Keratinocyte (primary cell): ENCODE measurements around the gene MIXL1. TPM values are rescaled to one million over a fixed set of nuclear protein-coding genes. Genes with fewer than 3 reads are reported as not detected.

Experiments used
- DNase-seq: peaks from one replicate; pipeline ENCODE4 v3.0.0-alpha.2; 2011; ENCODE audit warnings: low read depth, missing footprints, low spot score
- FAIRE-seq: peaks from 2 replicates; lab custom pipeline; 2011; peaks lifted over from hg19 to GRCh38; lab: Jason Lieb, UNC
- H2AFZ ChIP-seq: 2 replicates; pipeline ENCODE4 v1.6.0; 2012; ENCODE audit warnings: low read length, control low read depth, inconsistent platforms; ENCODE audit not compliant: control insufficient read depth
- H3K27ac ChIP-seq: 2 replicates; pipeline ENCODE4 v1.5.1; 2011; ENCODE audit warnings: low read length; ENCODE audit not compliant: control insufficient read depth, insufficient read depth
- H3K27me3 ChIP-seq: 3 replicates; pipeline ENCODE4 v1.6.0; 2011; ENCODE audit warnings: low read length; ENCODE audit not compliant: control insufficient read depth, insufficient read depth; ENCODE audit errors: extremely low read depth
- H3K36me3 ChIP-seq, 2 experiments: 2 replicates in 1 of 2; 3 replicates in 1 of 2; pipeline ENCODE4 v1.5.1; 2011; ENCODE audit warnings: low read length in 2 of 2, mild to moderate bottlenecking in 1 of 2; ENCODE audit not compliant: control insufficient read depth in 2 of 2, insufficient read depth in 2 of 2; ENCODE audit errors: extremely low read depth in 1 of 2
- H3K4me1 ChIP-seq: 3 replicates; pipeline ENCODE4 v1.5.1; 2011; ENCODE audit warnings: low read length; ENCODE audit not compliant: control insufficient read depth, insufficient read depth; ENCODE audit errors: extremely low read depth
- H3K4me2 ChIP-seq: 3 replicates; pipeline ENCODE4 v1.6.0; 2011; ENCODE audit warnings: low read depth, low read length; ENCODE audit not compliant: control insufficient read depth, insufficient read depth; ENCODE audit errors: extremely low read depth
- H3K4me3 ChIP-seq, 3 experiments: fragments of 200-600 bp in 1 of 3; sonication (generic) in 1 of 3; 2 replicates in 2 of 3; 3 replicates in 1 of 3; pipeline ENCODE4 v1.5.1; 2011 to 2016; ENCODE audit warnings: low read length in 3 of 3, mild to moderate bottlenecking in 3 of 3, control low read depth in 2 of 3, inconsistent platforms in 1 of 3, low read depth in 1 of 3, mixed read lengths in 1 of 3, mixed run types in 1 of 3, moderate library complexity in 1 of 3; ENCODE audit not compliant: control insufficient read depth in 2 of 3, insufficient read depth in 2 of 3; ENCODE audit errors: extremely low read depth in 1 of 3
- H3K79me2 ChIP-seq: 2 replicates; pipeline ENCODE4 v1.6.0; 2012; ENCODE audit warnings: low read length; ENCODE audit not compliant: control insufficient read depth, insufficient read depth
- H3K9ac ChIP-seq: 3 replicates; pipeline ENCODE4 v1.6.0; 2011; ENCODE audit warnings: low read length; ENCODE audit not compliant: control insufficient read depth, insufficient read depth; ENCODE audit errors: extremely low read depth
- H3K9me1 ChIP-seq: 3 replicates; pipeline ENCODE4 v1.6.0; 2011; ENCODE audit warnings: low read length; ENCODE audit not compliant: control insufficient read depth, insufficient read depth; ENCODE audit errors: extremely low read depth
- H3K9me3 ChIP-seq: 2 replicates; pipeline ENCODE4 v1.5.1; 2012; ENCODE audit warnings: low read depth, low read length; ENCODE audit not compliant: control insufficient read depth
- H4K20me1 ChIP-seq: 3 replicates; pipeline ENCODE4 v1.6.0; 2011; ENCODE audit warnings: low read length; ENCODE audit not compliant: control insufficient read depth, insufficient read depth; ENCODE audit errors: extremely low read depth
- CTCF ChIP-seq, 3 experiments: IDR thresholded peaks in 1 of 3; conservative IDR thresholded peaks in 1 of 3; optimal IDR thresholded peaks in 1 of 3; 2 replicates in 2 of 3; 3 replicates in 1 of 3; pipeline versions ENCODE3 to v1.5.1; 2011; ENCODE audit warnings: low read length in 3 of 3, mild to moderate bottlenecking in 3 of 3, moderate library complexity in 2 of 3, control low read depth in 1 of 3, inconsistent platforms in 1 of 3; ENCODE audit not compliant: insufficient read depth in 2 of 3; ENCODE audit errors: extremely low read depth in 1 of 3
- EZH2 ChIP-seq: IDR thresholded peaks from one replicate; pipeline ENCODE4 v1.6.1; 2012; ENCODE audit warnings: inconsistent platforms, mild to moderate bottlenecking, low read length, moderate library complexity
- dilution Hi-C: fragments of 300-500 bp; cut with MboI; formaldehyde crosslinking; loops from one replicate; pipeline ENCODE4 v1.7.0; 2020; ENCODE audit warnings: low sequenced_read_pairs; ENCODE audit not compliant: extremely low pct_ligation_motif_present
- polyA plus RNA-seq, 5 experiments: library from polyadenylated mRNA; depleted of rRNA in 3 of 5; stranded (reverse) in 3 of 5; stranded (forward) in 1 of 5; unstranded in 1 of 5; fragments of >200 nt; gene quantifications; 1 replicate in 1 of 5; 2 replicates in 3 of 5; 3 replicates in 1 of 5; pipeline versions ENCODE4 v1.2.1 to v1.2.3, GENCODE V29; 2011 to 2012; ENCODE audit warnings: missing spikeins in 2 of 5, low read depth in 1 of 5, low replicate concordance in 1 of 5

Gene MIXL1
- polyA plus RNA-seq, 1 donor (not counting 4 experiments of a cell fraction or from before 2014, with no cell fraction given): not detected

DNA sequence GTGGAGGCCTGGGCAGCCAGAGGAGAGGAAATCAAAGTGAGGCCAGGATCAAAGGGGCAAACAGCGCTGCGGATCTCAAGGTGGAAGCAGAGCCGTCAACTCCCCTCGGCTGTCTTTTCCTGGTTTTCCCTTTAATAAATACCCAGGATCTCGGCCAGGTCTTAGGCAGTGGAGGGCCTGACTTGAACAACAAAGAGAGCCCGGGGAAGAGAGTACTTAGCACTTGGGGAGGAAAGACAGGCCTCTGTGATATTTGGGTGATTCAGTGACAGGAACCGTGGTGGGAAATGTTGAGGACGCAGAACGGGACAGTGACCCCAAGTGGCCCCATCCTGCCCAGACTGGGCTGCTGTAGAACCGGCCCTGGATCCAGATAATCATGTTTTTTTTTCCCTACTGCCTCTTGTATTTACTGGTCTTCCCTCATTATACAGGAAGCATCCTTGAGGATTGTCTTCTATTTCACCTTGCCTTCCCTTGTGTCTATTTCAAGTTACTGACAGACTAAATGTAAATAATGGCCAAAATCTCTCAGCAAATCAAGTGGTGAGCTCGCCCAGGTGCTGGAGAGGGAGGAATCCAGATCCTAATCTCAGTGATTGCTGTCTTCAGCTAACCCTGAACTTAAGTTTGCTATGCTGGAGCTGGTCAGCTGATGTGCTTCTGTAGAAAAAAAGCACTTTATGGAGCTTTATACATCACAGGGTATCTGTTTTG lies 2.8 kb upstream of the MIXL1 start:
- dilution Hi-C loops: no loop called here
- H2AFZ ChIP-seq: no peak overlapping the region

DNA sequence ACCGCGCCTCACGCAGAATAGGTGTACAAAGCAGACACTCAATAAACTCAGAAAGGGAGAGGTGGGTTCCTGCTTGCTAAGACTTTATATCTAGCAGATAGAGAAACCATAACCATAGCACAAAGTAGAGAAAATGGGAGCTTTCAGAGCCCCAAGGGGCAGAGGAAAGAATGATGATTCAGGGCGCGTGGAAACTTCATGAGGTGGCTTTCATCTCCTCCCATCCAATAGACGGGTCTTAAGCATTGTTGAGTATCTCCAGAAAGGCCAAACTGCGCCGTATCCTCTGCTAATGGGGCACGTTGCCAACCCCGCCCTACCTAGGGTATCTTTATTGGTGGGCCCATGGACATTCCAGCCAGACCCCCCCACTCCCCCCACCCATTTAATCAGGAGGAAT lies 778 bp upstream of the MIXL1 start:
- Histone ChIP-seq H3K4me1 (no peaks in the 10 kb centered on the region), H3K4me3 (no peak overlapping the region), H3K36me3 (no peaks in the 10 kb centered on the region), H3K79me2 (no peaks in the 10 kb centered on the region), H3K27ac (no peak overlapping the region), H3K9ac (no peak overlapping the region), H3K9me1 (no peaks in the 10 kb centered on the region), H4K20me1 (no peaks in the 10 kb centered on the region), H2AFZ (no peak overlapping the region), H3K4me2 (no peak overlapping the region), H3K9me3 (no peaks in the 10 kb centered on the region), H3K27me3 (peaks cover 16% of the 10 kb centered on the region)
- FAIRE-seq (no peak), DNase-seq (no peak)
- dilution Hi-C loops: no loop called here
- TF ChIP-seq EZH2: no peak
- TF ChIP-seq CTCF (optimal IDR thresholded peaks at IDR 0.05 in 1 of 3, IDR thresholded peaks at IDR 0.05 in 1 of 3, conservative IDR thresholded peaks at IDR 0.05 in 1 of 3; ENCODE audit: extremely low read depth in 1 of 3, insufficient read depth in 2 of 3, low read length in 3 of 3): no peak

More for the DNA sequence above, 2.8 kb upstream of the MIXL1 start:
- H3K36me3 ChIP-seq: no peaks in the 10 kb centered on the region
- FAIRE-seq: no peak
- no peak overlapping the region for H3K27ac ChIP-seq
- H3K4me2 ChIP-seq: no peak overlapping the region
- H3K79me2 ChIP-seq: no peaks in the 10 kb centered on the region
- H3K9me3 ChIP-seq: no peaks in the 10 kb centered on the region
- H3K9ac ChIP-seq: no peak overlapping the region
- DNase-seq: no peak
- no peak for TF ChIP-seq CTCF (optimal IDR thresholded peaks at IDR 0.05 in 1 of 3, IDR thresholded peaks at IDR 0.05 in 1 of 3, conservative IDR thresholded peaks at IDR 0.05 in 1 of 3; ENCODE audit: extremely low read depth in 1 of 3, insufficient read depth in 2 of 3, low read length in 3 of 3)
- TF ChIP-seq EZH2: no peak
- H3K4me1 ChIP-seq: no peaks in the 10 kb centered on the region
- peaks cover 16% of the 10 kb centered on the region for H3K27me3 ChIP-seq
- no peaks in the 10 kb centered on the region for H4K20me1 ChIP-seq
- no peaks in the 10 kb centered on the region for H3K9me1 ChIP-seq
- H3K4me3 ChIP-seq: no peak overlapping the region
